GM18505 (cell line): ENCODE results near the gene VTA1.
"Not testable (repeated sequence)": the region's sequence is repeated elsewhere in the genome, so short reads cannot be mapped to it uniquely, and the experiment has no call there.

Experiments used
- ATAC-seq: cut with Tn5 transposase; IDR thresholded peaks from one replicate; pipeline ENCODE4 v1.9.1; 2021; ENCODE audit not compliant: unreplicated experiment
- POLR2A ChIP-seq: IDR thresholded peaks from 4 replicates; pipeline ENCODE4 v1.6.1; 2011; ENCODE audit warnings: borderline replicate concordance; ENCODE audit not compliant: insufficient read depth, insufficient read length; ENCODE audit errors: extremely low read depth

VTA1 gene, protein sequence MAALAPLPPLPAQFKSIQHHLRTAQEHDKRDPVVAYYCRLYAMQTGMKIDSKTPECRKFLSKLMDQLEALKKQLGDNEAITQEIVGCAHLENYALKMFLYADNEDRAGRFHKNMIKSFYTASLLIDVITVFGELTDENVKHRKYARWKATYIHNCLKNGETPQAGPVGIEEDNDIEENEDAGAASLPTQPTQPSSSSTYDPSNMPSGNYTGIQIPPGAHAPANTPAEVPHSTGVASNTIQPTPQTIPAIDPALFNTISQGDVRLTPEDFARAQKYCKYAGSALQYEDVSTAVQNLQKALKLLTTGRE

DNA sequence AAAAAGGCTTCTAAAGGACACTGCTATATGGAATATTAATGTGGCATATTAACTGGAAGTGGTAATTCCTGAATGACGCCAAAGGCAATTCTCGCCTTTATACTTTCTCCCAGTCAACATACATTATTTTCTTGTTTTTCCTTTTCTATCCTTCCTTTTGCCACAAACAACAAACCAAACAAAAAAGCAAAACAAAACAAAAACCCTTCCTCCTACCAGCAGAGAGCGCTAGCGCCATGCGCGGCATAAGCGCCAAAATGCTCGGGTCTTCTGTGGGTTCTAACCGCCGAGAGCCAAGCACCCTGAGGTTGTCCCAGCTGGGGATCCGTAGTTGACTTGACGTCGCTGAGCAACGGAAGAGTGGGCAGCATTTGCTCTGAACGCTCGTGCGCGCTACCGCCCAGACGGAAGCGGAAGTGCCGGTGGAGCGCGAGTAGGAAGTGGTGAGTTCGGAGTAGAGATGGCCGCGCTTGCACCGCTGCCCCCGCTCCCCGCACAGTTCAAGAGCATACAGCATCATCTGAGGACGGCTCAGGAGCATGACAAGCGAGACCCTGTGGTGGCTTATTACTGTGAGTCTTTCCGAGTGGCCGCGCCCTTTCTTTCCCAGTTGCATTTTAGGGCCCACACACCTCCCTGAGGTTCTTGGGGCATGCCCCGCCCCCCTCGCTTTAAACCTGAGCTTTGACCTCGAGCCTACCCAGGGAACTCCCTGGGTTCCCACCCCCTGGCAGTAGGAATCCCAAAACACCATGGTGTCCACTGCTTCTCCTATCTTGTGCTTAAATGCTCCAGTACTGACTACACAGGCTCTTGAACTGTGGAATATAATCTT lies at the start of gene VTA1, which contains the start of gene NMBR:
VTA1 (plus strand) TSS at position 436 of the 835 bp plus-strand sequence; CDS start at position 461, 25 bp downstream.
NMBR (minus strand) TSS at position 295 of the 835 bp plus-strand sequence. CDS start 58,464 bp downstream, outside the sequence.
- TF ChIP-seq POLR2A: peak; percentile 89
- ATAC-seq: peak; percentile 100

DNA sequence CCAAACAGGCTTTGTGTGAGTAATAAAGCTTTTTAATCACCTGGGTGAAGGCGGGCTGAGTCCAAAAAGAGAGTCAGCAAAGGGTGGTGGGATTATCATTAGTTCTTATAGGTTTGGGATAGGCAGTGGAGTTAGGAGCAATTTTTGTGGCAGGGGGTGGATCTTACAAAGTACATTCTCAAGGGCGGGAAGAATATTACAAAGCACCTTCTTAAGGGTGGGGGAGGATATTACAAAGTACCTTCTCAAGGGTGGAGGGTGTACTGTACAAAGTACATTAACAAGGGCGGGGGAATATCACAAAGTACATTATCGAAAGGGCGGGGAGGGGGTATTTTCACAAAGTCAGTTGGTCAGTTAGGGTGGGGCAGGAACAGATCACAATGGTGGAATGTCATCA lies 42.2 kb upstream of the VTA1 start:
- not testable (repeated sequence) for ATAC-seq

DNA sequence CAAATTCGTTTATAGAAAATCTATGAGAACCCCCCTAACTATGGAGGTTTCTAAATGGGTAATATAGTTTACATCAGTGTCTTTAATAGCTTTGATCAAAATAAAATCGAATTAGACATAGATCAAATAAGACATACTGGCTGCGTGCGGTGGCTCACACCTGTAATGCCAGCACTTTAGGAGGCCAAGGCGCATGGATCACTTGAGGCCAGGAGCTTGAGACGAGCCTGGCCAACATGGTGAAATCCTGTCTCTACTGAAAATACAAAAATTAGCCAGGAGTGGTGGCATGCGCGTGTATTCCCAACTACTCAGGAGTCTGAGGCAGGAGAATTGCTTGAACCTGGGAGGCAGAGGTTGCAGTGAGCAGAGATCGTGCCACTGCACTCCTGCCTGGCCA lies 36.2 kb upstream of the VTA1 start:
- not testable (repeated sequence) for ATAC-seq

DNA sequence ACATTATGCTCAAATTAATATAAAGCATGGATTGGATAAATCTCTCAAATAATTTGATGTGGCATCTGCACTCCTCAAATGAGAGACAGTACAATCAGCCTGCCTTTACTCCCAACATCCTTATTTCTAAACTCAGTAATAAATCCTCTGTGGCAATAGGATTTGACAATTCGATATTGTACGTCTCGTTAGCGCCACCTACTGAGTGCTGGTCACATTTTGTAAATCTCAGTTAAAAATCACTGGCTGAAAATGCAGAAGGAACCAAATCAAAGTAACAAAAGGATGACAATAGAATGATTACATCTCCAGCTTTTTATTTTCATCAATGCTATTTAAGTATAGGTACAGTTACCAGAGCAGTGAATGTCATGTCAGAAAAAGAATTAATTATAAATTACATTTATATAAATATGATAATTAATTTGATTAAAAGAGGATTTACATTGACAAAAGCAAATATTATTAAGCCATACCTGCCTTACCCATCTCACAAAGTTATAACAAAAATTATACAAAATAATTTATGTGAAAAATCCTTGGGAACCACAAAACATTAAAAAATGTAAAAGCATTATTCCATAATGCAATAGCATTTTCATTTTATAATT lies 34.5 kb upstream of the VTA1 start:
- no peak for ATAC-seq
- no peak for TF ChIP-seq POLR2A

DNA sequence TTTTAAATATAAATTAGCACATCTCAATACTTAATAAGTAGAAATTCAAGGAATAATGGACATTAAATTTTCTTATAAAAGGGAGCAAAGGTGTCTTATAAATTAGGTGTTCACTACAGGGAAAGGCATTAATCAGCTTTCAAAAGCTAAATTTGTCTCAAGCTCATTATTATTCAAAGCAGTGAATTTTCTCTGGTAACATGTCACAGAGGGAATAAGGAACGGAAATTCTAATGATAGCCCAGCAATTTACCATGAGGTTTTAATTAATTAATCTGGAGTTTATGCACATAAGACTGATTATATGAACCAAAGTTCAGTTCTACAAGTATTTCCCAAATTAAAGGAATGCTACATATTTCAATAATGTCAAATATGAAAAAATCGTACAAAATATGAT lies 29.7 kb upstream of the VTA1 start:
- TF ChIP-seq POLR2A: no peak
- ATAC-seq: no peak

DNA sequence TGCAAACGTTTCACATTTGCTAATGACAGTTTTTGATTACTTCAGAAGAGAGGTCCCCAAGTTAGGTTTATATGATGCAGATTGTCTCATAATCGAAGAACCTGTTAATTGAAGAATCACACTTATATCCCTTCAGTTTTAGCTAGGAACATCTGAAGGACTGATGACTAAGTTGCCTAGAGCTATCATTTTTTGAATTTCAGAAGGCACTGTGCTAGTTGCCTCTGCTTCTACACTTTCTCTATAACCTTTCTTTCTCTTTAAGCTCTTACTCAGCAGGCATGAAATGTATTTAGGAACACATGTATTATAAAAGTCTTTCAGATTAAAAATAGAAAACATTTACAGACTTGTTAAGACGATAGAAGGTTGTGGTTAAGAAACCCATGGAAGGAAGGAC lies 28.7 kb upstream of the VTA1 start:
- no peak for TF ChIP-seq POLR2A
- no peak for ATAC-seq

DNA sequence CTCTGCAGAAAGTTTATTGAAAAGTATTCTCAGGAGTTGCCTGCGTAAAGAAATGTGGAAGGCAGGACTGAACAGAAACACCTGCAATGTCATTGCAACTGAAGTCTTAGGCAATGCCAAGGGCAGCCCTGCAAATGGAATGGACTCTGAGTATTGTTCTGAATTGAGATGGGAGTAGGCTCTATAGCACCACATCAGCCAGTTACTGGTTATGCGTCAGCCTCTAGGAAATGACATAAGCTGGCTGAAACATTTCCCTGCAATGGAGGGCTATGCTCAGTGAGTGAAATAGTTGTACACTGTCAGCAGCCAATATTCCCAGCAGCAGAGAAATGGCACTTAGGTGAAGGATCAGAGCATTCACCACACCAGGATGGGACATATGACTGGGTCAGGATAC lies 28.1 kb upstream of the VTA1 start:
- TF ChIP-seq POLR2A: no peak
- no peak for ATAC-seq

DNA sequence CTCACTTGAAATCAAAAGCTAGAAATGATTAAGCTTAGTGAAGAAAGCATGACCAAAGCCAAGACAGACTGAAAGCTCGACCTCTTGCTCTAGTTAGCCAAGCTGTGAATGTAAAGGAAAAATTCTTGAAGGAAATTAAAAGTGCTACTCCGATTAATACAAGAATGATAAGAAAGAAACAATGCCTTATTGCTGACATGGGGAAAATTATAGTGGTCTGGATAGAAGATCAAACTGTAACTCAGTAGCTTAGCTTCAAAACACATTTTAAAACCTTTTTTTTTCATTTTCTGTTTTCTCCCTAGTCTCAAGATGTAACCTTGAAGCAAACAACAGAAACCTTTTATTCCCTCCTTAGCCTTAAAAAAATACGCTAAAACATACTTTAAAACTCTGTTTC lies 25.7 kb upstream of the VTA1 start:
- TF ChIP-seq POLR2A: no peak
- no peak for ATAC-seq

DNA sequence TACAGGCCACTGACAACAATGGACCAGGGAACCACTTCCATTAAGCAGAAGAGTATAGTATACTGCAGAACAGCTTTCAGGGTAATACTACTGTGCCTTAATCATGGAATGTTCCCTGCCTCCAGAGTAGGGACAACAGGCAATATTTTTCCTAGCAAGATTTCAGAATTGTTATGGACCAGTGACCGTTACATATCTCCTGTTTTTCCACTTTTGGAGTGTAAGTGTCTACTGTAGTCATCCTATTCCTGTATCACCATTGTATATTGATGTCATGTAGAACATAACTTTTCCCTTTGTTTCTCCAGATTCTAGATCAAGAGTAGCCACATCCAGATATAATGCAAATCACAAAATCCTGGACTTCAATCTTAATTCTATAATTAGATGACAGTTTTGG lies 16.2 kb upstream of the VTA1 start:
- TF ChIP-seq POLR2A: no peak
- ATAC-seq: no peak

DNA sequence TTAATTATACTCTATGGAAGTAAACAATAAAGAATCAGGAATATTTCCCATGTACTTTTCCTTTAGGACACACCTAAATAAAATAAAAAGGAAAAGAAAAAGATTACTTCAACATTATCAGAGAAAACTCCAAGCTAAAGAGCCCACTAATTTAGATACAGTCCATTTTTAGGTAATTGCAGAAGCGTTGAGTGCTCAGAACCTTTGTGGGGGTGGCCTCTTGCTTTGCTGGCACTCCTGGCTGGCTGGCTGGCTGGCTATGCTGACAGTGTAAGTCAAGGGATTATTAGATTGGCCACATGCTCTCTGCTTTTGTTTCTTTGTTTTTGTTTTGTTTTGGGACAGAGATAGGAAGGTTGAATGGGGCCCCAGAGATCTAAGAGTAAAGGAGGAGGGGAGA lies 14.4 kb upstream of the VTA1 start, which contains the start of gene GJE1:
GJE1 (plus strand) TSS at position 301 of the 400 bp plus-strand sequence. CDS start 234 bp downstream, outside the sequence.
- no peak for TF ChIP-seq POLR2A
- no peak for ATAC-seq

DNA sequence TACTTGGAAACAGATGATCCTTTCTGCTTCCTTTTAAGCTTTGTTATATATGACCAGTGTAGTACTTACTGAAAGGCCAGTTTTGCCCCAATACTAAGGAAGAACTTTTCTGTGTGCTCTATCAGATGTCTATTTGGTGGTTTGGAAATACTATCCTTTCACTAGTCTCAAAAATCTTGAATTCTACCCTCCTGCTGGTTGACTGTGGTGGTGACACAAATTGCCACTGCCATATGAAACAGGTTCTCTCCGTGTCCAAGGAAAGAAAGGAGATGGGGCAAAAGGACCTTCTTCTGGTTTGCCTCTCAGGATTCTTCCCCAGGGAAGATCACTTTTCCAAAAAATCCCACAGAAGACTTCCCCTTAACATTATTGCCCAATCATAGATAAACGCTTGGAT lies 8.2 kb upstream of the VTA1 start:
- no peak for TF ChIP-seq POLR2A
- no peak for ATAC-seq

DNA sequence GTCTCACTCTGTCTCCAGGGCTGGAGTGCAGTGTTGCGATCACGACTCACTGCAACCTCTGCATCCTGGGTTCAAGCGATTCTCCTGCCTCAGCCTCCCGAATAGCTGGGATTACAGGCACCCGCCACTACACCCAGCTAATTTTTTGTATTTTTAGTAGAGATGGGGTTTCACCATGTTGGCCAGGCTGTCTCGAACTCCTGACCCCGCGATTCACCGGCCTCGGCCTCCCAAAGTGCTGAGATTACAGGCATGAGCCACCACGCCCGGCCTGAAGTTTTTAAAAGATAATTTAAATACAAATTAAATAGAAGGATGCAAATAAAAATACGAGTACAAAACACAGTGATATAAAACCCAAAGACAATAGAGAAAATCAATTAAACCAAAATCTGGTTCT lies 5.5 kb upstream of the VTA1 start:
- ATAC-seq: not testable (repeated sequence)

DNA sequence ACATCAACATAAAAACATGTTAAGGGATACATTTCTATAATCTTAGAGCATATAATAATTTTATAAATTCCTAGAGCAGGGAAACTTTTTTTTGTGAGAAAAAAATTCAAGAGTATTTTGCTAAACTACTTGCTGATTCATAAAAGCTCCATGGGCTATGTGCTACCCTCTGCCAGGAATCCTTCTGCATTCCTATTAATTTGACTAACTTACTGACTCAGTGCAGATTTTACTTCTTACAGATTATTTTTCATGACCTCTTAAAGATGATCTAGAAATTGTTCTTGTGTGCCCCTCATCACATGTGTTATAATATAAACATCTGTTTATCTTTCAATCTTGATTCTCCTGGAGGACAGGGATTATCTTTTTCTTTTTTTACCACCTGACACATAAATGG lies 5.7 kb downstream of the VTA1 start:
- no peak for TF ChIP-seq POLR2A
- ATAC-seq: no peak

DNA sequence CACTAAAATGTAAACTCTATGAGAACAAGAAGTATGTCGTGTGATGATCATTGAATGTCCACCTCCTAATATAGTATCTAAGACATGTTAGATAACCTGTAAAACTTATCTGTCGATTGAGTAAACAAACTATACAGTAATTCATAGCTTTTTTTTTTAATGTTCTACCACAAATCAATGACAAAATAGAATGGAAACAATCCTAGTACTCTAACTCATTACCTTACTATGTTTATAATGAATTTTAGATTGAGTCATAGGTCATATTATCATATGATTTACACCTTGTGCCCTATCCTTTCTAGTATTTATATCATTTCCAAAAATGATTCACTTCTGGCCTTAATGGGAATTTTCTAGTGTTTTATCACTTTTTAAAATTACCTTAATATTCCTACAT lies 6.1 kb downstream of the VTA1 start:
- no peak for TF ChIP-seq POLR2A
- no peak for ATAC-seq
